Fibroblast of villous mesenchyme (primary cell): Measurements from ENCODE around the gene INSRR. TPM values are rescaled to one million over a fixed set of nuclear protein-coding genes. Genes with fewer than 3 reads are reported as not detected.

Experiments
- DNase-seq: peaks from one replicate; pipeline ENCODE4 v3.0.0-alpha.2; 2010; ENCODE audit warnings: low read depth
- H3K4me3 ChIP-seq: 2 replicates; pipeline ENCODE4 v1.5.1; 2011; ENCODE audit warnings: low read depth, mild to moderate bottlenecking, low read length
- CTCF ChIP-seq: IDR thresholded peaks from 2 replicates; pipeline ENCODE4 v1.5.1; 2012; ENCODE audit warnings: low read depth, mild to moderate bottlenecking, low read length; ENCODE audit not compliant: insufficient read depth
- total RNA-seq: library from RNA; depleted of rRNA; stranded (reverse); fragments of >200 nt; gene quantifications from 2 replicates; pipeline ENCODE4 v1.2.3, GENCODE V29; 2012

The INSRR gene
- total RNA-seq, 1 donor, result not detected

DNA sequence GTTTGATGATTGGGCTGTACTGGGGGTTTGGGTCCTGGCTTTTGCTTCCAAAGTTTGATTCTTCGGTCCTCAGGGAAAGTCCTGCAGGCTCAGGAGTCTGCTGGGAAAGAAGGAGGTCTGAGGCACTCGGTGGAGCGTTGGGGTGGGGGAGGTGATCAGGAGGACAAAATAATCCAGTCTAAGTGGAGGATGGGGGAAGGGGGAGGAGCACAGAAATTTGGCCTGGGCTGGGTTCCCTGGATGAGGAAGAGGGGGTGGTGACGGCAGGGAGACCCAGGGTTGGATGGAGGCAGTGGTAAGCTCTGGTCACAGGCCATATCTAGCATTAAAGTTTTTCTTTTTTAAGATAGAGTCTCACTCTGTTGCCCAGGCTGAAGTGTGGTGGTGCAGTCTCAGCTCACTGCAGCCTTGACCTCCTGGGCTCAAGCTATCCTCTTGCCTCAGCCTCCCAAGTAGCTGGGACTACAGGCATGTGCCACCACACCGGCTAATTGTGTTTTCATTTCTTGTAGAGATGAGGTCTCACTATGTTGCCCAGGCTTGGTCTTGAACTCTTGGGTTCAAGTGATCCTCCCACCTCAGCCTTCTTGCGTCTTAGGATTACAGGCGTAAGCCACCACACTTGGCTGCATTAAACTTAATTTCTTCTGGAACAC lies 49.1 kb downstream of the INSRR start:
- no peak for DNase-seq
- no peak for TF ChIP-seq CTCF
- no peak overlapping the region for H3K4me3 ChIP-seq

- no peak for DNase-seq
- no peak for TF ChIP-seq CTCF
- no peak overlapping the region for H3K4me3 ChIP-seq
Observed at GRCh38 chr1:156809281-156809680, 49.6 kb downstream of the INSRR start.

DNA sequence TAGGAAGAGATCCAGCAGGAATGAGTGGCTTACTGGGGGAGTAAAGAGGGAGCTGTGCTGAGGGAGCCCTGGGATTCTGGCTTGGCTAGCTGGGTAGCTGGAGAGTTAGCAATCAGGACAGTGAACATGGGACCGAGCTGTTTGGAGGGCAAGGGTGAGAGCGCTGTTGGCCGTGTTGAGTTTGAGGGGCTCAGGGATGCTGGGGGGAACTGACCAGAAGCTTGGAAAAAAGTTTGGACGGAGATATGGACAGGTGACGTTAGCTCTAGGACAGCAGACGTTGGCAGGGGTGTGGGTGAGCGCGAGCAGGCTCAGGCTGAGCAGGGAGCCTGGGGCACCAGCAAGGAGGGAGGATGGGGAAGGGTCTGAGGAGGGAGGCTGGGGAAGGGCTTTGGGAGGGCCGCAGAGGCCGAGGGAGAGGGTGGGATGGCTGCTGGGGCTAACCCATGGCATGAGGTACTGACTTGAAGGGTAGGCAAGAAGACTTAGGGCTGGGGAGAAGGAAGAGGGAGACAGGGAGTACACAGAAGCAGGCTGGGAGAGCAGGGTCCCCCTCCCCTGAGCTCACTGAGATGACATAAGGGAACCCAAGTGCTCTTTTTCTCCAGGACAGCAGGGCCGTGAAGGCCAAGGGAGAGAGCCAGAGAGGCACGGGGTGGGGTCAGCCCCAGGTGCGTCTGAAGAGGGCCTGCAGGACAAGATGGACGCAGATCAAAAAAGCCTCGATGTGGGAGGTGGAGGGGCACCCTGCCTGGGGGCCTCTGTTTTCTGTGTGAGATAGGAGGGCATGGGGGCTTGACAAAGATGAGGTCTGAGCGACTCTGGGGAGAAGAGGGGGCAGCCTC lies 50.5 kb downstream of the INSRR start:
- no peak for DNase-seq
- no peak overlapping the region for H3K4me3 ChIP-seq
- no peak for TF ChIP-seq CTCF

GRCh38 chr1:156807627-156808026 lies 51.3 kb downstream of the INSRR start:
- no peak for TF ChIP-seq CTCF
- DNase-seq, result no peak
- no peak overlapping the region for H3K4me3 ChIP-seq

DNA sequence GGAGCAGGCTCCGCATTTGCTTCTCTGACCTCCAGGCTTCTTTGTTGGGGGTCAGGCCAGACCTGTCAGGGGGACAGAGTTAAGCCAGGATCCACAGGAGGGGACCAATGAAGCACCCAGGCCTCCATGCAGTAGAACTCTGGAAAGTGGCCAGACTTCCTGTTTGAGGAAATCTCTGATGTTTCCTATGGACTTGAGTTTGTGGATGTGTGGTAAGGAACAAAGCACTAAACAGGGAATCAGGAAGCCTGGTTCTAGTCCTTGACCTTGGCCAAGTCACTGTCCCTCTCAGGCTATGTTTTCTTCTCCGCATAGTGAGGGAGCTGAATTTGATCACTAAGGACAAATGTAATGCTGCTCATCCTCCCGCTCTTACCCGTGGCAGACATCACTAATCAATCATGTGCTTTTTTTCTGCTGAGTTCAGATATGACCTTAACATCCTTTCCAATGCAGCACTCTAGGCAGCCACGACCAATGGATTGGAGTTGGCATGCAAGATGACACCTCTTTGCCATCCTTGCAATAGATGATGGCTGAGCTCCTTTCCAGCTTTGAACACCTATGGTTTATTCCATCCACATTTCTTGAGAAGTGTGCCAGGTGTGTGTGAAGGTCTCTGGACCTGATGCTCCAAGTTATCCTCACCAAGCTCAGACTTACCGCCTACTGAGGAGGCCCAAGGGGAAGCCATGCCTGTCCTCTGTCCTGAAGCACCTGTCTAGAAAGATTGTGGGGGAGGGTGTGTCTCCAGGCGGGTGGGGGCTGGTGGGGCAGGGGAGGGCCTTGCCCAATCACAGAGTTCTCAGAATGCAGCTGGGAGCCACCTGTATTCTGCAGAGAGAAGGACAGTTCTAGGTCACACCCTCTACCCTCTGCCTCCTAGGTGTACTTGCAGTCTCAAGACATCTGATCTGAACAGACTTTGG lies 52.1 kb downstream of the INSRR start:
- H3K4me3 ChIP-seq, result no peak overlapping the region
- no peak for DNase-seq
- no peak for TF ChIP-seq CTCF

DNA sequence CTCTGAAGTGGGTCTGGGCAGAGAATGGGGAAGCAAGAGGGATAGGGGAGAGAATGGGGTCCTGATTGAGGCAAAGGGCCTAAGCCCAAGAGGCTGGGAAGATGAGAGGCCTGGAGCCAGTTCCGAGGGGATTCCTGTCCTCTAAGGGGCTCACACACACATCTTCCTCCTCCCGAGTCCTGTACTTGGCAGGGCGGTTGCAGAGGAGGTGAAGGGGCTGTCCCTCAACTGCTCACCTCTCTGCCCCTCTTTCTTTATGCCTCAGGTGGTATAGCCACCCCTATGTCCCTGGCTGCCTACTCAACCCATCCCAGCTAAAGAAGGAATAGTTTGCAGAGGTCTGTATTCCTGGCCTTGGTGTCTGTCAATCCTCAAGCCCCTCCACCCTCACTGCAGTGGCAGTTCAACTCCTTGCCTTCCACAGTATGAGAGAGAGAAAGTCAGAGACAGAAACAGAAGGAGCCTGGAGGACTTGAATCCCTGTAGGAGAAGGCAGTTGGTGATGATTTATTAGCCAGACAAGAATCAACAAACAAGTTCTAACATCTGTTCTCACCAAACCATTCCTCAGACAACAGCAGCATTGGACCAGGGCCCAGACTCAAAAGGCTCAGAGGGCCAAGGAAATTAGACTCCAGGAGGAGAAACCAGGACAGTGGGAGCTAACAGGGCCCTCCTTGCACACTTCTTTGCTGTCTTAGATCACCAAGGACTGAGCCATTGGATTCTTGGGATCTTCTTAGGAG lies 53.0 kb downstream of the INSRR start:
- TF ChIP-seq CTCF, result no peak
- DNase-seq, result peak; percentile 98
- no peak overlapping the region for H3K4me3 ChIP-seq
